Activated naive CD4-positive, alpha-beta T cell treated with anti-CD3 and anti-CD28 coated beads, Interleukin-2, amount 50 U/mL, for 72 hours (primary cell): ENCODE measurements around the gene PCYT1A. TPM values are rescaled to one million over a fixed set of nuclear protein-coding genes. Genes with fewer than 3 reads are reported as not detected.

Experiments
- ATAC-seq, 2 donors: fragments of 150-1000 bp; cut with Tn5 transposase; 2 replicates each; pipeline ENCODE4 v1.10.0; 2021; ENCODE audit warnings: mild to moderate bottlenecking in 2 of 2, moderate library complexity in 2 of 2
- DNase-seq, 2 donors: peaks; one replicate each; pipeline ENCODE4 v3.0.0; 2021 to 2022; ENCODE audit warnings: low spot score in 2 of 2
- H3K27ac Mint-ChIP-seq, 2 donors: one replicate each; pipeline ENCODE4 v1.8.0; 2022; ENCODE audit warnings: mild to moderate bottlenecking in 2 of 2, mixed read lengths in 2 of 2
- H3K36me3 Mint-ChIP-seq, 2 donors: one replicate each; pipeline ENCODE4 v1.8.0; 2022; ENCODE audit warnings: mixed read lengths in 2 of 2
- H3K9me3 Mint-ChIP-seq, 2 donors: one replicate each; pipeline ENCODE4 v1.8.0; 2022; ENCODE audit warnings: mixed read lengths in 2 of 2
- total RNA-seq, 2 donors: library from RNA; stranded (reverse); gene quantifications; one replicate each; pipeline ENCODE4 v1.2.3, GENCODE V29; 2022

The PCYT1A gene
- total RNA-seq, 2 donors from 2014 or later: 28.1 to 40.3 TPM

DNA sequence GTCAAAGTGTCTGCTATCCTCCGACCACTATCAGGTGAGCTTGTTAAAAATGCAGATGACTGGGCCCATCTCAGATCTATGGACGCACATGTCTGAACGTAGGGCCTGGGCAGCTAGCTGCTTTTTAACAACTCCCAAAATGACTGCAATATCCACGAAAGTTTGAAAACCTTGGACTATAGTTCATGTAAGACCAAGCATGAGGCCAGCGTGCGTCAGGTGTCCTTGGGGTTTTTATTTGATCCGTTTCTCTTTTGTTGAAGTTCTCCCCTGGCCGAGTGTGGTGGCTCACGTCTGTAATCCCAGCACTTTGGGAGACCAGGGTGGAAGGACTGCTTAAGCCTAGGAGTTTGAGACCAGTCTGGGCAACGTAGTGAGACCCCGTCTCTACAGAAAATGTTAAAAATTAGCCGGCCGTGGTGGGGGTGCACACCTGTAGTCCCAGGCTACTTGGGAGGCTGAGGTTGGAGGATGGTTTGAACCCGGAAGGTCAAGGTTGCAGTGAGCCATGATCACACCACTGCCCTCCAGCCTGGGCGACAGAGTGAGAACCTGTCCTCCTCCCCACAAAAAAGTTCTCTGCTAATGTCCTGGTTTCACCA is 61.7 kb downstream of the PCYT1A start:
- no peak for ATAC-seq
- no peaks in the 10 kb centered on the region for H3K36me3 Mint-ChIP-seq
- H3K9me3 Mint-ChIP-seq: no peaks in the 10 kb centered on the region

DNA sequence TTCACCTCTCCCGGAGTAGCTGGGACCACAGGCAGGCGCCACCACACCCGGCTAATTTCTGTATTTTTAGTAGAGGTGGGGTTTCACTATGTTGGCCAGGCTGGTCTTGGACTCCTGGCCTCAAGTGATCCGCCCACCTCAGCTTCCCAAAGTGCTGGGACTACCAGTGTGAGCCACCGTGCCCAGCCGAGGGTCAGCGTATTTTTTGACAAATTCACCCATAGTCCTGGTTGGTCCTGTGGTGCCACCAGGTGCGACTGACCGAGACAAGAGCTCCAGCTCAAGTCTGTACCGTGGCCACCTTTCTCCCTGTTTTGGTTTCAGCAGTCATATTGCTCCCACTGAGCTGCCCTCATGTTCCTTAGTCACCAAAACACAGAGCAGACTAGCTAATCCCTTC is 62.4 kb downstream of the PCYT1A start:
- H3K9me3 Mint-ChIP-seq: no peaks in the 10 kb centered on the region
- H3K36me3 Mint-ChIP-seq: no peaks in the 10 kb centered on the region
- ATAC-seq: no peak
- no peak overlapping the region for H3K27ac Mint-ChIP-seq
- no peak for DNase-seq

More for the DNA sequence above, 61.7 kb downstream of the PCYT1A start:
- H3K27ac Mint-ChIP-seq: no peak overlapping the region
- DNase-seq: no peak

DNA sequence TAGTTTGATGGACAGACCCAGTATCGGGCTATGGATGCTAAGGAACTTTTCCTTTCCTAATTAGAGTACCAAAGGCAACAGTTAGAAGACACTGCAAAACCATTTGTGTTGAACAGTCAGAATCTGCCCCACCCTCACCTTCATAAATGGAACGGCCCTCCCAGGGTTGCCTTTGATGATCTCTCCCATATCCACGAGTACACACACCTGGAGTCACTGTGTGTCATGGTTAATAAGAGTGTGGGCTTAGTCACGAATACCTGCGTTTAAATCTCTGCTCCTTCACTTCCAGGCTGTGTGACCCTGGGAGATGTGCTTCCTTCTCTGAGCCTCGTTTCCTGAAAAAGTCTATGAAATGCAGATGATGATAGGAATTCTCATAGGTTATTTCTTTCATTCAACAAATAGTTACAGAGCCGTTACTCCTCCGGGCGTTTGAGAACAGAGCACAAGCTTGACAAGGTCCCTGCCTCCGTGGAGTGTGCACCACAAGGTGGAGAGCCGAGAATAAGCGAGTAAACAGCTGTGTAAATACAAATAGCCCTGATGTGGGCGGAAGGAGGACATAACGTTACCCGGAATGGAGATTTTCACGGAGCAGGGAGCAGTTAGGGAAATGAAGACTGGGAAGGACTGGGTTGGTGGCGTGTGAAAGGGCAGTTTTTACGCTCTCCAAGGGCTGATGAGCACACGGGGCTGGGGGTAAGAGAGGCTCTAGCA is 64.5 kb downstream of the PCYT1A start:
- ATAC-seq (no peak), DNase-seq (no peak)
- Mint-ChIP-seq H3K9me3 (no peaks in the 10 kb centered on the region), H3K27ac (no peak overlapping the region), H3K36me3 (no peaks in the 10 kb centered on the region)

GRCh38 chr3:196220991-196221390 is 66.5 kb downstream of the PCYT1A start:
- ATAC-seq (no peak), DNase-seq (no peak)
- H3K9me3 Mint-ChIP-seq: no peaks in the 10 kb centered on the region
- H3K27ac Mint-ChIP-seq: no peak overlapping the region
- H3K36me3 Mint-ChIP-seq: no peaks in the 10 kb centered on the region

DNA sequence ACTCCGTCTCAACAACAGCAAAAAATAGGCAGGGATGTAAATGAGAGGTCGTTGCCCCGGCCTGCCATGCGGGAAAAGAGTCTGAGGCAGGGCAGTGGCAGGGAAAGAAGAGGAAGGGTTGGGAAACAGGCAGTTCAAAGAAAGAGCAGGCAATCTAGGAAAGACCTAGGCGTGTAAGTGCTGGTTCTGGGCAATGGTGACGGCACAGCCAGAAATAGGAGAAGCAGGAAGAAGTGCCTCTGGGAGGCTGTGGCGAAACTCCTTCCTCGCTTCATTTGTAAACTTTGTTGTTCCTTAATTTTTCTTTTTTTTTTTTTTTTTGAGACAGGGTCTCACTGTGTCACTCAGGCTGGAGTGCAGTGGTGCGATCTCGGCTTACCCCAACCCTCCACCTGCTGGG is 66.9 kb downstream of the PCYT1A start:
- no peaks in the 10 kb centered on the region for H3K36me3 Mint-ChIP-seq
- H3K9me3 Mint-ChIP-seq: no peaks in the 10 kb centered on the region
- DNase-seq (no peak), ATAC-seq (no peak)
- peak overlapping the region in 1 of 2 donors; percentile 79 for H3K27ac Mint-ChIP-seq

- Mint-ChIP-seq H3K9me3 (no peaks in the 10 kb centered on the region), H3K36me3 (no peaks in the 10 kb centered on the region), H3K27ac (peak overlapping the region; percentile 80 to 91)
- DNase-seq (no peak), ATAC-seq (no peak)
These were observed 67.6 kb downstream of the PCYT1A start for GRCh38 chr3:196219970-196220311.

- ATAC-seq (peak; percentile 96 to 97), DNase-seq (peak; percentile 66 to 73)
- peak overlapping the region; percentile 80 to 91 for H3K27ac Mint-ChIP-seq
These were observed 68.1 kb downstream of the PCYT1A start for GRCh38 chr3:196219194-196219969.

DNA sequence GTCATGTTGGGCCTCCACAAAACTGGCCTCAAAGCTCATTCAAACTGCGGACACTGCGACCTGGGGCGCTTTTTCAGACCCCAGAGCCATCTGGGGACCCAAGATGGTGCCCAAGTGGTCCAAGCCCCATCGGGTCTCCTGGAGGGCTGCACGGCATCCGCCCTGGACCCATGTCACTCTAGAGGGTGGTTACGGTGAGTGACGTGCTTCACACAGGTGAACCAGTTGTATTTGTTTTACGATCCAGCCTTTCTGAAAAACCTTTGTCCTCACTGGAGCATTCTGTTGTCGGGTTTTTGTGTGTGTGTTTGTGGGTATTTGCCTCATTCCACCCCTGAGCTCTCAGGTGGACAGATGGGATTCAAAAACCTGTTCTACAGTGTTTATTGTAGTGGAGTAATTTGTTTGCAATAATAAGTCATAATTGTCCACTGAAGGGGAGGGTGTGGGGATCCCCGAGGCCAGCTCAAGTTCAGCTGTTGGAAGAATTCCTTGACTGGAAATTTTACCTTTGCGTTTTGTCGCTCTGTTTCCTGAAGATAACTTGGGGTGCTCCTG is 69.3 kb downstream of the PCYT1A start:
- no peaks in the 10 kb centered on the region for H3K36me3 Mint-ChIP-seq
- H3K27ac Mint-ChIP-seq: peak overlapping the region; percentile 50 to 91
- H3K9me3 Mint-ChIP-seq: no peaks in the 10 kb centered on the region
- ATAC-seq (no peak), DNase-seq (no peak)

More at GRCh38 chr3:196219194-196219969, 68.1 kb downstream of the PCYT1A start:
- no peaks in the 10 kb centered on the region for H3K9me3 Mint-ChIP-seq
- H3K36me3 Mint-ChIP-seq: no peaks in the 10 kb centered on the region

- peak overlapping the region; percentile 50 to 91 for H3K27ac Mint-ChIP-seq
- DNase-seq (no peak), ATAC-seq (no peak)
- H3K36me3 Mint-ChIP-seq: no peaks in the 10 kb centered on the region
- no peaks in the 10 kb centered on the region for H3K9me3 Mint-ChIP-seq
These were observed 70.0 kb downstream of the PCYT1A start for GRCh38 chr3:196217307-196218154.

DNA sequence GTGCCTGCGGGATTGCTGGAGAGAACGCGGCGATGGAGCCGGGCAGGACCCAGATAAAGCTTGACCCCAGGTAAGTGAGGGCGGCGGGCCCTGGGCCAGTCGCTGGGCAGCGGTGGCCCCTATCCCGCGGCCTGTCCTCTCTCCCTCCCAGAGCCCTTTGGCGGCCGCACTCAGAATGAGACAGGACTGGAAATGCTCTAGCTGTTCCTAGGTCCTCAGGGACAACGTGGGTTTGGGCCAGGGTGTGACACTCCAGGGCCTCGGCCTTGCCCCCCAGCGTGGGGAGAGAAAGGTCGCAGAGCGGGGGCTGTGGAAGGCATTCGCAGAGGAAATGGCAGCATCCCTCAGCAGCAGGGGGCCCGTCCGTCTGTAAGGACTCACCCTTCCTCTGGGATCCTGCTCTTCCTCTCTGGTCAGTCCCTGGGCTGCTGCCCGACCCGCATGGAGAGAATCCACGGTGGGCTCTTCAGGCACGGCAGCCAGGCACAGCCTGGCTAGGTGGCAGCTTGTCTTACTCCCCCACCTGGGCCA is 70.8 kb downstream of the PCYT1A start:
- no peak for ATAC-seq
- H3K27ac Mint-ChIP-seq: peak overlapping the region in 1 of 2 donors; percentile 91
- no peak for DNase-seq
- H3K36me3 Mint-ChIP-seq: no peaks in the 10 kb centered on the region
- no peaks in the 10 kb centered on the region for H3K9me3 Mint-ChIP-seq

- Mint-ChIP-seq H3K27ac (peak within 1 kb of the TSS; percentile 34 to 91), H3K9me3 (no peaks in the 10 kb centered on the region), H3K36me3 (no peaks in the 10 kb centered on the region)
- ATAC-seq (no peak), DNase-seq (no peak)
These were observed 71.4 kb downstream of the PCYT1A start, which contains the start of gene SLC51A for GRCh38 chr3:196216089-196216564. Gene SLC51A (plus strand): TSS chr3:196216534. CDS start chr3:196216713, 179 bp downstream.

- peak overlapping the region in 1 of 2 donors; percentile 49 for H3K27ac Mint-ChIP-seq
- no peaks in the 10 kb centered on the region for H3K9me3 Mint-ChIP-seq
- no peaks in the 10 kb centered on the region for H3K36me3 Mint-ChIP-seq
- DNase-seq: no peak
- no peak for ATAC-seq
These were observed 72.0 kb downstream of the PCYT1A start for GRCh38 chr3:196215493-196216020.

DNA sequence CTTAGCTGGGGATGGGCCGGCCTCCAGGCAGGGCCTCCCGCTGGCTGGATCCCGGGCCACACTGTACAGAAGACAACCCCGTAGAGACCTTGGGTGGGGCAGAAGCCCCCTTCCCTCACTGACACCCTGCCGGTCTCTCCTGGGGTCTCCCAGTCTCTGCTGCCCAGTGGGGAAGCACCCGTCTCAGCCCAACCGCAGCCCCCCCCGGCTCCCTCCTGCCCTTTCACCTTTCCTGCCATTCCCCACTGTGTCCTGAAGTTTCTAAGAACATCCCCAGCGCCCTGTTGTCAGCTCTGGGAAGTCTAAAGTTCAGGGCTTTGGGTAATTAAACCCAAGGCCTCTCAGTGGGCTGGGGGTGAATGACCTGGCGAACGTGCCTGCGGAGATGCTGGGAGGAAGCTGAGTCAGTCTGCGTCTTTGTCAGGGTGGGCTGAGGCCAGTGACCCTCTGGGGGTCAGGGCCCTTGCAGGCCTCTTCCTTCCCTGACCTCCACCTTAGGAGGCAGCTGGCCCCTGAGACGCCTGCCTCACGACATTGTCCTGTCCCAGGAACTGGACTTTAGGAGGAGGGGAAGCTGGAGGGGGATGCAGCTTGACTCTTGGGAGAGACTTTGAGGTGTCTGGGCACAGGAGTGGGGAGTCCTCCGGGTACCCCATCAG is 72.6 kb downstream of the PCYT1A start:
- no peaks in the 10 kb centered on the region for H3K9me3 Mint-ChIP-seq
- no peaks in the 10 kb centered on the region for H3K36me3 Mint-ChIP-seq
- DNase-seq: no peak
- ATAC-seq: no peak
- peak overlapping the region in 1 of 2 donors; percentile 49 for H3K27ac Mint-ChIP-seq

- Mint-ChIP-seq H3K27ac (peak within 1 kb of the TSS in 1 of 2 donors; percentile 25), H3K36me3 (no peaks in the 10 kb centered on the region), H3K9me3 (peaks cover 0 to 4% of the 10 kb centered on the region in 2 donors)
- no peak for ATAC-seq
- DNase-seq: no peak
These were observed 76.6 kb downstream of the PCYT1A start, which contains the start of gene ZDHHC19 for GRCh38 chr3:196210673-196211556. Gene ZDHHC19 (minus strand): TSS chr3:196211400. CDS start chr3:196211315, 85 bp downstream.
